SK-N-MC (cell line): ENCODE measurements around the gene FN1.
"Not testable (repeated sequence)": the region's sequence is repeated elsewhere in the genome, so short reads cannot be mapped to it uniquely, and the experiment has no call there.

Experiments
- DNase-seq: peaks from one replicate; pipeline ENCODE4 v3.0.0-alpha.2; 2011; ENCODE audit warnings: low read depth, low spot score
- H3K27ac ChIP-seq: fragments of 200-600 bp; sonication (generic); 2 replicates; pipeline ENCODE4 v1.5.1; 2016; ENCODE audit warnings: mixed run types
- H3K36me3 ChIP-seq: fragments of 200-600 bp; sonication (generic); 2 replicates; pipeline ENCODE4 v1.6.1; 2017; ENCODE audit warnings: antibody characterized with exemption, low read length, mixed read lengths; ENCODE audit not compliant: insufficient read depth
- H3K4me3 ChIP-seq: fragments of 200-600 bp; sonication (generic); 2 replicates; pipeline ENCODE4 v1.5.1; 2016
- H3K9ac ChIP-seq: fragments of 200-600 bp; sonication (generic); 2 replicates; pipeline ENCODE4 v1.8.0; 2017; ENCODE audit warnings: mixed run types, mixed read lengths; ENCODE audit not compliant: insufficient read length
- H3K9me3 ChIP-seq: fragments of 200-600 bp; sonication (generic); 2 replicates; pipeline ENCODE4 v1.6.1; 2017; ENCODE audit warnings: low read depth, mild to moderate bottlenecking, antibody characterized with exemption, low read length, moderate library complexity, mixed read lengths
- EZH2 ChIP-seq: fragments of 200-600 bp; sonication (generic); IDR thresholded peaks from one replicate; pipeline ENCODE4 v1.6.1; 2017; ENCODE audit warnings: antibody characterized with exemption
- FOXP2 ChIP-seq: optimal IDR thresholded peaks from 2 replicates; pipeline ENCODE3; 2011; ENCODE audit warnings: mild to moderate bottlenecking, moderate library complexity; ENCODE audit not compliant: insufficient read depth; ENCODE audit errors: extremely low read length, control extremely low read depth
- POLR2AphosphoS5 ChIP-seq: IDR thresholded peaks from 2 replicates; pipeline ENCODE4 v1.6.1; 2012; ENCODE audit warnings: mild to moderate bottlenecking, low read depth, low read length, borderline replicate concordance

The FN1 gene

DNA sequence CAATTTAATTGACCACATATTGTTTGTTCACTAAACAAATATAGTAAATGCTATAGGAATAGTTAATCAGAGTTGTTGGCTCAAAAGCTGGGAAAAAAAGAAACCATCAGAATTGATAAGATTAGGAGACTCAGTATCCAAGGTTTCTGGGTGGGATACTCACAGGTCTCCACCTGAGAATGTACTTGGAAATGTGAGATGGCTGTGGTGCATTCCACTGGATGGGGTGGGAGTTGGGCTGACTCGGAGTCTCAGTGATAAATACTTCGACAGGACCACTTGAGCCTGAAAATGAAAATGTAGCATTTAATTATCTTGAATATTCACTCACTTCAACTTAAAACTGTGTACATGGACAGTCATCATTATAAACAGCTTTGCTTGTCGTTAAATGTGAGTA, 21.2 kb downstream of the FN1 start:
- no peak for TF ChIP-seq EZH2
- TF ChIP-seq FOXP2 = no peak
- TF ChIP-seq POLR2AphosphoS5 = no peak
- Histone ChIP-seq H3K4me3 (no peak overlapping the region), H3K9ac (no peak overlapping the region), H3K9me3 (no peaks in the 10 kb centered on the region), H3K36me3 (peaks cover 46% of the 10 kb centered on the region), H3K27ac (no peak overlapping the region)
- DNase-seq = no peak

DNA sequence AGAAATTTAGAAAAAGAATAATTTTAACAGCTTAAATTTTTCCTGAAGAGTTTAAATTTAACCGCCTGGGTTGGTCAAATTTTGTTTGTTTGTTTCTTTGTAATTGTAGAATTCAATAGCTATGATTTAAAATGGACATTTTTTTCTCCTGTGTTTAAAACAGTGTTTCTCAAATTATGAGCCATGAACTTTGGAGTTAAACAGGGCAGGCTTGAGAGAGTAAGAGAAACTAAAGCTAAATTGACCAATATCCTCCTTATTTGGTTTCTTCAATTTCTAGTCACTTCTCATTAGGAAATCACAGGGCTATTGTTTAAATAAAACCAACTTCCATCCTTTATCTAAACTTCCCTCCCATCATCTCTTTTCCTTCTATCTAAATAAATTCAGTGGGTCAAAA, 21.9 kb downstream of the FN1 start:
- no peaks in the 10 kb centered on the region for H3K9me3 ChIP-seq
- no peak overlapping the region for H3K27ac ChIP-seq
- H3K4me3 ChIP-seq = no peak overlapping the region
- DNase-seq = no peak
- TF ChIP-seq FOXP2 (no peak), EZH2 (no peak), POLR2AphosphoS5 (no peak)
- H3K36me3 ChIP-seq = peaks cover 49% of the 10 kb centered on the region
- no peak overlapping the region for H3K9ac ChIP-seq

DNA sequence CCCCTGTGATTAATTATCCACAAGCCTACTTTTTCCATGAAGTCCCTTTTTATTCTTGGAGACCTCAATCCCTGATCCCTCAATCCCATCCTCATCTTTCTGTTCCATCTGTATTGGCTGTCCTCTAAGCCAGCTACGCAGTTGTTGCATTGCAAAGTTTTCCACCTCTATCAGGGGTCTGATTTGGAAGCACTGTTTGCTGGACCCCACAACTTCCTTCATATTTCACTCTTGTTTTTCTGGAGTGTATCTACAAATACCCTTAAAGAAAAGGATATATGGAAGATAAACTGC, 22.4 kb downstream of the FN1 start:
- no peak for DNase-seq
- Histone ChIP-seq H3K27ac (no peak overlapping the region), H3K36me3 (peaks cover 48% of the 10 kb centered on the region), H3K9ac (no peak overlapping the region), H3K9me3 (no peaks in the 10 kb centered on the region), H3K4me3 (no peak overlapping the region)
- TF ChIP-seq POLR2AphosphoS5 = no peak
- no peak for TF ChIP-seq EZH2
- TF ChIP-seq FOXP2 = no peak

DNA sequence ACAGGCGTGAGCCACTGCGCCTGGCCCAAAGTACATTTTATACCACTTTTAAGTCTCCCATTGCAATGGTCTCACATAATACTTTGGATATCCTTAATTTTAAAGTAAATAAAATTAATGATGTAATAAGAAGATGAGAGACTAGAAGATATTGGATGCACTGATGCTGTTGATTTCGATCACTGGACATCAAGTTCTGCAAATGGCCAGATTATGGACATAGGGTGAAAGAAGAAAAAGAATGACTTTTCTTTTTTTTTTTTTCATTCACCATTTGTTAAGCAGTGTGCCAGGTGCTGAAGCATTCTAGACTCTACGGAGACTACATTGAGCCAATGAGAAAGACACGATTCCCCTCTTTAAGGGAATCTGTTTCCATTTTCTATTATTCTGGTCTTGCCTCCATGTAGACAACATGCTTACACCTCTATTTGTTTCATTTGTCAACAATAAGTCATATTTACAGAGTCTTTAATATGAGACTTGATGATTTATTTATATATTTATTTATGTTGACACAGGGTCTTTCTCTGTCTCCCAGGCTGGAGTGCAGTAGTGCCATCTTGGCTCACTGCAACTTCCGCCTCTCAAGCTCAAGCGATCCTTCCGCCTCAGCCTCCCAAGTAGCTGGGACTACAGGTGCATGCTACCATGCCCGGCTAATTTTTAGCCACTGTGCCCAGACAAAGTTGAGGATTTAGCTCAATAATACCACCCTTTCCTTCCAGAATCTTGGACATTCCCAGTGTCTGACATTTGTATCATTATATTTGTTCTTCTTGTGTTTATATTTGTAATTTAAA, 23.7 kb downstream of the FN1 start:
- DNase-seq = no peak
- TF ChIP-seq EZH2 (no peak), POLR2AphosphoS5 (no peak), FOXP2 (no peak)
- Histone ChIP-seq H3K36me3 (peaks cover 55% of the 10 kb centered on the region), H3K27ac (no peak overlapping the region), H3K9me3 (no peaks in the 10 kb centered on the region), H3K9ac (no peak overlapping the region), H3K4me3 (no peak overlapping the region)

DNA sequence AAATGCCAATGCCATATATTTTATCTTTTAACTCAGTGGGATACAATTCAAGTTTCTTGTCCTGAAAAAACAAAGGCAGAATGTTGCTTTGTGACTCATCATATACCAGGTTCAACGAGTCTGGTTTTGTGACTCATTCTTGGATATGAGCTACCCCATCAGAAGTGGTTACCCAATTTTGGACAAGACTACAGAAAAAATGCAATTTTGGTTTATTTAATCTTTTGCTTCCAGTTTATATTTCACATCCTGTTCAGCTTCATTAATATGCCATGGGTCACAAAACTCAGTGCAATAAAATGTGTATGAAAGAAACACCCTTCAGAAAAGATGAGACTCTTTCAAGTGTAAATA, 25.0 kb downstream of the FN1 start:
- DNase-seq = no peak
- H3K9me3 ChIP-seq = no peaks in the 10 kb centered on the region
- TF ChIP-seq EZH2 (no peak), POLR2AphosphoS5 (no peak), FOXP2 (no peak)
- no peak overlapping the region for H3K27ac ChIP-seq
- no peak overlapping the region for H3K4me3 ChIP-seq
- H3K9ac ChIP-seq = no peak overlapping the region
- H3K36me3 ChIP-seq = peaks cover 64% of the 10 kb centered on the region

DNA sequence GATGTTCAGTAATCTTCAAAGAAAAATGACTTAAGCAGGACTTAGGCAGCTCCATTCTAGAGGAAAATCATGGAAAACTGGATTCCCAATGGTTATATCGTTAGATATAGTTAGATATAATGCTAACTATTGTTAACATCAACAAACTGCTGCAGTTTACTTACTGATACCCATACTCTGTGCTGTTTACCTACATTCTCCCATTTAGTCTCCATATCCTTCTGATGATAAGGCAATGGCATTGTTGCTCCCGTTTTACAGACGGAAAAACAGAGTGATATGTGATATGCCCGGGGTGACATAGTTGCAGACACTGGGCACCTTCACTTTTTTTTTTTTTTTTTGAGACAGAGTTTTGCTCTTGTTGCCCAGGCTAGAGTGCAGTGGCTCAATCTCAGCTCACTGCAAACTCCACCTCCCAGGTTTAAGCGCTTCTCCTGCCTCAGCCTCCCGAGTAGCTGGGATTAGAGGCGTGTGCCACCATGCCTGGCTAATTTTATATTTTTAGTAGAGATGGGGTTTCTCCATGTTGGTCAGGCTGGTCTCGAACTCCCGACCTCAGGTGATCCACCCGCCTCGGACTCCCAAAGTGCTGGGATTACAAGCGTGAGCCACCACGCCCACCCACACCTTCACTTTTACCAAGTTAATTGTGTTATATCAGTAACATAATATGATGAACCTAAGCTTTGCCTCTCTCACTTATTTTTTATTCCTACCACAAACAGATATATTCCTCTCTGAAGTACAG, 25.5 kb downstream of the FN1 start:
- DNase-seq, H3K9me3 ChIP-seq, H3K27ac ChIP-seq, H3K9ac ChIP-seq, H3K4me3 ChIP-seq: not testable (repeated sequence)
- H3K36me3 ChIP-seq = peaks cover 67% of the 10 kb centered on the region

DNA sequence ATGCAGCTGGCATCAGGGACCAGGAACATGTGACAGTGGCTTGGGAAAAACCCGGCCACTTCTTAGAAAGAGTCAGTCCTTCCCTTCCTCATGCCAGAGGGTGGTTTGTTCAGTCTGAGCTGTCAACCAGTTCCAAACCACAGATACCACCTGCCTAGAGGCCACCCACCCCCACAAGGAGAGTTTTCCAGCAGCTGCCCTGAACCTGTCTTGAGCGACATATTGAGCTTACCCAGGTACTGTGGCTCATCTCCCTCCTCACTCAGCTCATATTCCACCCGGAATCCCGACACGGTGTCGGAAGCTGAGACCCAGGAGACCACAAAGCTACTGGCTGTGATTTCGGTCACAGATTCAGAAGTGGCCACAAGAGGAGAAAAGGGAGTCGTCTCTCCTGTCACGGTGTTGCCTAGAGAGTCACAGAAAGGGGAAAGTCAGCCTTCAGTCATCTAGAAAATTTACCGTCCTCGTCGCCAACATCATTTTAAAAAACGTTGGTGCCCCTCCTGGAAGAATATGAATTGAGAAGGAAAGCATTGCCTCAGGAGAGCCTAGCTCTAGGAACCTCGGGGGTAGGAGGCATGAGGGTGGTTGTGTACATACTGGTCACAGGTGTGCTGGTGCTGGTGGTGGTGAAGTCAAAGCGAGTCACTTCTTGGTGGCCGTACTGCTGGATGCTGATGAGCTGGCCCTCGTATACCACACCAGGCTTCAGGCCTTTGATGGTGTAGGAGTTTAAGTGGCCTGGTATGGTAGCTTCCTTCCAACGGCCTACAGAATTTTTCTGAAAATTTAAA, 26.3 kb downstream of the FN1 start:
- no peak for TF ChIP-seq POLR2AphosphoS5
- no peak for TF ChIP-seq FOXP2
- no peak for TF ChIP-seq EZH2
- Histone ChIP-seq H3K4me3 (no peak overlapping the region), H3K27ac (no peak overlapping the region), H3K9ac (no peak overlapping the region), H3K36me3 (peaks cover 69% of the 10 kb centered on the region), H3K9me3 (no peaks in the 10 kb centered on the region)
- DNase-seq = no peak

DNA sequence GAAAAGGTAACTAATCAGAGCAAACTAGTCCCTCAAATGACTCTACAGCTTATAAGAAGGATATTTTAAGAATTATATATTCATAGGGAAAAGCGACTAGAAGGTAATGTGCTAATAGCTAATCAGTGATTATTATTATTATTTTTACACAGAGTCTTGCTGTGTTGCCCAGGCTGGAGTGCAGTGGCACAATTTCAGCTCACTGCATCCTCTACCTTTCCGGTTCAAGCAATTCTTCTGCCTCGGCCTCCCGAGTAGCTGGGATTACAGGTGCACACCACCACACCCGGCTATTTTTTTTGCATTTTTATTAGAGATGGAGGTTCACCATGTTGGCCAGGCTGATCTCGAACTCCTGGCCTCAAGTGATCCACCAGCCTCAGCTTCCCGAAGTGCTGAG, 27.4 kb downstream of the FN1 start:
- H3K9me3 ChIP-seq, DNase-seq, H3K4me3 ChIP-seq, H3K27ac ChIP-seq, H3K9ac ChIP-seq: not testable (repeated sequence)
- peaks cover 69% of the 10 kb centered on the region for H3K36me3 ChIP-seq

DNA sequence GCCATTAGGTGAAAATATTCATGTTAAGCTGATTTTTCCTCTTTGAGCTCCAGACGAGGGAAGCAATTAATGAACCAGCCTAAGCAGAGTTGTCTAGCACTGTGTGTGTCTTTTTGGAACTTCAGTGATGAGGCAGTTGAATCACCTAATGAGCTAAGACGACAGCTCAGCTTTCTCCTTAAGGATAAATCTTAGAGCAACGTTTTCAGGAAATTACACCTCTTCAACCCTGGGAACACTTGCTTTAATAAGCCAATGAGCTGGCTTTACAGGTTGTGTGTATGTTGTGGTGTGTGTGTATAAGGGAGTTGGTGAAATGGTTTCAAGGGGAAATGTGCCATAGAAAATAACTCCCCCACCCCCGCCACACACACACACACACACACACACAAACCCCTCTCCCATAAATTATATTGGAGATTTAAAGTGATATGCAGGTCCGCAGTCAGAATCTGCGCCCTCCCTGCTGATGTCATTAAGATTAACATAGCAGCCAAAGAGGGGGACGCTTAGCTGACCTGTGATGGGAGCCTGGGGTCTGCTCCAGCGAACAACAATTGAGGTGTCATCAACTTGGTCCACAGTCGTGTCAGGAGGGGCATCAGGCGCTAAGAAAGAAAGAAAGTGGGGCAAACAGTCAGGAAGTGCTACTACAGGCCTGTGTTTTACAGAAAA, 28.1 kb downstream of the FN1 start:
- Histone ChIP-seq H3K27ac (no peak overlapping the region), H3K9me3 (no peaks in the 10 kb centered on the region), H3K4me3 (no peak overlapping the region), H3K9ac (no peak overlapping the region), H3K36me3 (peaks cover 69% of the 10 kb centered on the region)
- TF ChIP-seq POLR2AphosphoS5 (no peak), FOXP2 (no peak), EZH2 (no peak)
- DNase-seq = no peak
